Fibroblast of lung (primary cell): ENCODE results near the gene ELL.

Source experiments
- CTCF ChIP-seq, 2 donors: IDR thresholded peaks in 1 of 2; conservative IDR thresholded peaks in 1 of 2; 1 replicate in 1 of 2; 2 replicates in 1 of 2; pipeline ENCODE4 v1.5.1; 2011 to 2012; ENCODE audit warnings: low read length in 2 of 2, control low read depth in 1 of 2, inconsistent platforms in 1 of 2, low read depth in 1 of 2, mild to moderate bottlenecking in 1 of 2
- EZH2 ChIP-seq: IDR thresholded peaks from 2 replicates; pipeline ENCODE4 v1.5.1; 2012; ENCODE audit warnings: low read length, control low read depth, mild to moderate bottlenecking; ENCODE audit errors: missing control alignments

- no peak for TF ChIP-seq CTCF (conservative IDR thresholded peaks at IDR 0.05 in 1 of 2, IDR thresholded peaks at IDR 0.05 in 1 of 2; ENCODE audit: low read depth in 1 of 2, low read length in 2 of 2)
- TF ChIP-seq EZH2, result no peak
Measured at GRCh38 chr19:18423258-18424020, 98.4 kb downstream of the ELL start.
